Osteoblast (primary cell): Measurements from ENCODE around the gene DENND1C. TPM values are rescaled to one million over a fixed set of nuclear protein-coding genes. Genes with fewer than 3 reads are reported as not detected.

Experiments
- DNase-seq: peaks from one replicate; pipeline ENCODE4 v3.0.0; 2011; ENCODE audit warnings: low spot score, mixed read lengths; ENCODE audit not compliant: insufficient read length; ENCODE audit errors: missing footprints
- H2AFZ ChIP-seq: 2 replicates; pipeline ENCODE4 v1.6.0; 2011; ENCODE audit warnings: mild to moderate bottlenecking, low read length
- H3K27ac ChIP-seq: 2 replicates; pipeline ENCODE4 v1.5.1; 2011; ENCODE audit warnings: mild to moderate bottlenecking, low read depth, low read length, moderate library complexity
- H3K27me3 ChIP-seq: 2 replicates; pipeline ENCODE4 v1.6.0; 2012; ENCODE audit warnings: mild to moderate bottlenecking, control low read depth, inconsistent platforms, low read length, moderate library complexity; ENCODE audit not compliant: insufficient read depth
- H3K36me3 ChIP-seq: 2 replicates; pipeline ENCODE4 v1.5.1; 2011; ENCODE audit warnings: mild to moderate bottlenecking, low read length, control low read depth, moderate library complexity; ENCODE audit not compliant: insufficient read depth
- H3K4me1 ChIP-seq: 2 replicates; pipeline ENCODE4 v1.5.1; 2011; ENCODE audit warnings: mild to moderate bottlenecking, low read length, control low read depth, moderate library complexity; ENCODE audit not compliant: insufficient read depth
- H3K4me2 ChIP-seq: 2 replicates; pipeline ENCODE4 v1.6.0; 2011; ENCODE audit warnings: mild to moderate bottlenecking, low read length; ENCODE audit not compliant: insufficient read depth
- H3K4me3 ChIP-seq: fragments of 200-600 bp; sonication (generic); 3 replicates; pipeline ENCODE4 v1.5.1; 2012; ENCODE audit warnings: mild to moderate bottlenecking, low read length, inconsistent platforms; ENCODE audit not compliant: insufficient read depth
- H3K79me2 ChIP-seq: 2 replicates; pipeline ENCODE4 v1.6.0; 2012; ENCODE audit warnings: mild to moderate bottlenecking, low read length, control low read depth, inconsistent platforms; ENCODE audit not compliant: insufficient read depth
- H3K9me3 ChIP-seq: 2 replicates; pipeline ENCODE4 v1.5.1; 2011; ENCODE audit warnings: low read depth, low read length, control low read depth
- H4K20me1 ChIP-seq: 2 replicates; pipeline ENCODE4 v1.6.0; 2012; ENCODE audit warnings: mild to moderate bottlenecking, low read length, control low read depth; ENCODE audit not compliant: insufficient read depth
- total RNA-seq: library from RNA; depleted of rRNA; stranded (reverse); fragments of >200 nt; gene quantifications from 2 replicates; pipeline ENCODE4 v1.2.3, GENCODE V29; 2012
- TF ChIP-seq, protein P1 (sequence below): IDR thresholded peaks from 2 replicates; pipeline ENCODE4 v1.5.1; 2011; ENCODE audit warnings: mild to moderate bottlenecking, low read depth, low read length, moderate library complexity; ENCODE audit errors: extremely low read depth

Gene DENND1C
- total RNA-seq, 1 donor: not detected

DNA sequence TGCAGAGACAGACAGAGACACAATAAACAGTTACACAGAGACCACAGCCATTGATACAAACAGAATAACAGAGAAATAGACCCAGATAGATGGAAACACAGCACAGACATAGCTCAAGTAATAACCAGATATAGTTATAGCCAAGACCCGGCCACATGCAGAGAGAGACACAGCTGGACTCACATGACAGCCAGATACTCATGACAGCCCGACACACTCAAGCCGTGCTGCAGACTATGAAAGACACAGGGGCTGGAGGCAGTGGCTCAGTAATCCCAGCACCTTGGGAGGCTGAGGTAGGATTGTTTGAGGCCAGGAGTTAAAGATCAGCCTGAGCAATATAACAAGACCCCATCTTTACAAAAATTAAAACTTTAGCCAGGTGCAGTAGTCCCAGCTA is 1.6 kb upstream of the DENND1C start:
- peak; percentile 31 for DNase-seq
- Histone ChIP-seq H4K20me1 (no peaks in the 10 kb centered on the region), H3K27ac (no peak overlapping the region), H3K4me1 (no peaks in the 10 kb centered on the region), H3K79me2 (no peaks in the 10 kb centered on the region), H3K36me3 (no peaks in the 10 kb centered on the region), H3K4me3 (no peak overlapping the region), H3K9me3 (no peaks in the 10 kb centered on the region), H3K4me2 (no peak overlapping the region), H3K27me3 (no peaks in the 10 kb centered on the region), H2AFZ (no peak overlapping the region)
- TF ChIP-seq, protein P1, sequence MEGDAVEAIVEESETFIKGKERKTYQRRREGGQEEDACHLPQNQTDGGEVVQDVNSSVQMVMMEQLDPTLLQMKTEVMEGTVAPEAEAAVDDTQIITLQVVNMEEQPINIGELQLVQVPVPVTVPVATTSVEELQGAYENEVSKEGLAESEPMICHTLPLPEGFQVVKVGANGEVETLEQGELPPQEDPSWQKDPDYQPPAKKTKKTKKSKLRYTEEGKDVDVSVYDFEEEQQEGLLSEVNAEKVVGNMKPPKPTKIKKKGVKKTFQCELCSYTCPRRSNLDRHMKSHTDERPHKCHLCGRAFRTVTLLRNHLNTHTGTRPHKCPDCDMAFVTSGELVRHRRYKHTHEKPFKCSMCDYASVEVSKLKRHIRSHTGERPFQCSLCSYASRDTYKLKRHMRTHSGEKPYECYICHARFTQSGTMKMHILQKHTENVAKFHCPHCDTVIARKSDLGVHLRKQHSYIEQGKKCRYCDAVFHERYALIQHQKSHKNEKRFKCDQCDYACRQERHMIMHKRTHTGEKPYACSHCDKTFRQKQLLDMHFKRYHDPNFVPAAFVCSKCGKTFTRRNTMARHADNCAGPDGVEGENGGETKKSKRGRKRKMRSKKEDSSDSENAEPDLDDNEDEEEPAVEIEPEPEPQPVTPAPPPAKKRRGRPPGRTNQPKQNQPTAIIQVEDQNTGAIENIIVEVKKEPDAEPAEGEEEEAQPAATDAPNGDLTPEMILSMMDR: no peak

DNA sequence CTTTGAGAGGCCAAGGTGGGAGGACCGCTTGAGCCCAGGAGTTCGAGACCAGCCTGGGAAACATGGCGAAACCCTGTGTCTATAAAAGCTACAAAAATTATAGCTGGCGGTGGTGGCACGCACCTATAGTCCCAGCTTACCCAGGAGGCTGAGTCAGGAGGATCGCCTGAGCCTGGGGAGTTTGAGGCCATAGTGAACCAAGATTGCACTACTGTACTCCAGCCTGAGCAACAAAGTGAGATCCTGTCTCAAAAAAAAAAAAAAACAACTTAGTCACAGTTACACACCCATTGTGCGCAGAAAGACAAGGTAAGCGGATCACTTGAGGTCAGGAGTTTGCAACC is 728 bp upstream of the DENND1C start:
- H4K20me1 ChIP-seq: no peaks in the 10 kb centered on the region
- H3K79me2 ChIP-seq: no peaks in the 10 kb centered on the region
- H3K4me1 ChIP-seq: no peaks in the 10 kb centered on the region
- H3K27ac ChIP-seq: no peak overlapping the region
- no peak overlapping the region for H3K4me3 ChIP-seq
- H2AFZ ChIP-seq: no peak overlapping the region
- no peak for DNase-seq
- TF ChIP-seq, protein P1: no peak
- no peaks in the 10 kb centered on the region for H3K36me3 ChIP-seq
- no peaks in the 10 kb centered on the region for H3K27me3 ChIP-seq
- H3K4me2 ChIP-seq: no peak overlapping the region
- no peaks in the 10 kb centered on the region for H3K9me3 ChIP-seq

DNA sequence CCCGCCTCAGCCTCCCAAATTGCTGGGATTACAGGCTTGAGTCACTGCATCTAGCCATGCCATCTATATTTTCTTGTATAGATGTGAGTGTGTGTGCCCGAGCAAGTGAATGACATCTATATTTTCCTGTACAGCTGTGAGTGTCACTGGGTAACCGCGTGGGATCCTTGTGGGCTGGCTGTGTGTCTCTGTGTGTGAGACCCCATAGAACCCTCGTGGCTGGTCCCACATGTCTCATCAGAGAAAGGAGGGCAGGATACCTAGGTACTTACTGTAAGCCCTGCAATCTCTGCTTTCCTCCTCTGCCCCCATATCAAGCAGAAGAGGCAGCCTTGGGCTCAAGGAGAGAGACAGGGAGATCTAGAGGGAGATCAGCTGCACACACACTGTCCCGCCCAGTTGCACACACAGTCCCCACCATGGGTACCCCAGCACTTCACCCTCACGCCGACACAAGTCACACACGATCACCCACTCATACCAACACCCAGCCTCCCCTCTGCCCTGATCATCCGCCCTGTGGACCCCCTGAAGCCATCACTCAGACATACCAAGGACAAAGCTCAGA is 655 bp downstream of the DENND1C start:
- no peaks in the 10 kb centered on the region for H3K36me3 ChIP-seq
- peak; percentile 45 for DNase-seq
- TF ChIP-seq, protein P1: no peak
- H3K4me1 ChIP-seq: no peaks in the 10 kb centered on the region
- H3K79me2 ChIP-seq: no peaks in the 10 kb centered on the region
- no peaks in the 10 kb centered on the region for H3K27me3 ChIP-seq
- H3K4me2 ChIP-seq: no peak overlapping the region
- no peaks in the 10 kb centered on the region for H3K9me3 ChIP-seq
- H3K27ac ChIP-seq: no peak overlapping the region
- H2AFZ ChIP-seq: no peak overlapping the region
- H3K4me3 ChIP-seq: no peak overlapping the region
- no peaks in the 10 kb centered on the region for H4K20me1 ChIP-seq

DNA sequence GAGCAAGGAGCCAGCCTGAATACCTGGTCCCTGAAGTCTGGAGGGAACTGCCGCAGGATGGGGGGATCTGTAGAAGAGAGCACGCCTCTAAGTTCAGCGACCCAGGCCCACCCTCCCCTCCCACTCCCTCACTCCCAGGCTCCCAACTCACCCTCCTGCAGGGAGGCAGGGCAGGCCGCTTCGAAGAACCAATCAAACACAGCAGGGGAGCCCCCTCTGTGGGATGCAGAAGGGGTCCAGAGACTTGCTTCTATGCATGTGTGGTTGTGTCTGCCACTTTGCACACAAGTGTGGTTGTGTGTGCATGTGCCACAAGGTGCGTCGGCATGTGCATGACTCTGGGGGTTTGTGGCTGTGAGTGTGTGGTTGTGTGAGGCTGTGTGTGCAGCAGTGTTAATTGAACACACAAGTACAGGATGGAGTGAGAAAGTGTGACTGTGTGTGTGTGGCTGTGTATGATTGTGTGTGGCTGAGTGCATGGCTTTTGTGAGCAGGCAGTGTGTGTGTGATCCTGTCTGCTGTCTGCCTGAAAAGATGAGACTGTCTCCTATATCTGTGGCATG is 1.7 kb downstream of the DENND1C start:
- Histone ChIP-seq H3K27ac (no peak overlapping the region), H3K36me3 (no peaks in the 10 kb centered on the region), H3K9me3 (no peaks in the 10 kb centered on the region), H4K20me1 (no peaks in the 10 kb centered on the region), H3K4me2 (no peak overlapping the region), H3K27me3 (peaks cover 5% of the 10 kb centered on the region), H3K4me3 (no peak overlapping the region), H3K79me2 (no peaks in the 10 kb centered on the region), H2AFZ (no peak overlapping the region), H3K4me1 (no peaks in the 10 kb centered on the region)
- peak; percentile 66 for DNase-seq
- TF ChIP-seq, protein P1: no peak
